Small intestine (tissue), 7 donors: ENCODE results near the gene ZBED4. TPM values are rescaled to one million over a fixed set of nuclear protein-coding genes. Genes with fewer than 3 reads are reported as not detected.

Experiments
- DNase-seq, 2 donors: peaks; one replicate each; pipeline versions ENCODE4 v3.0.0 to v3.0.0-alpha.2; 2013
- FAIRE-seq: peaks from 2 replicates; lab custom pipeline; 2012; peaks lifted over from hg19 to GRCh38; lab: Jason Lieb, UNC
- H3K27ac ChIP-seq, 3 donors: one replicate each; pipeline ENCODE4 v1.5.1; 2013; ENCODE audit warnings: low read length in 2 of 3, mild to moderate bottlenecking in 2 of 3, control low read depth in 1 of 3, inconsistent platforms in 1 of 3, low read depth in 1 of 3, moderate library complexity in 1 of 3
- H3K27me3 ChIP-seq, 3 donors: one replicate each; pipeline ENCODE4 v1.6.1; 2013; ENCODE audit warnings: low read length in 3 of 3, inconsistent platforms in 1 of 3; ENCODE audit not compliant: control insufficient read depth in 3 of 3, insufficient read depth in 3 of 3
- H3K36me3 ChIP-seq, 3 donors: one replicate each; pipeline ENCODE4 v1.6.1; 2013; ENCODE audit warnings: low read length in 3 of 3, inconsistent platforms in 1 of 3, low read depth in 1 of 3, mild to moderate bottlenecking in 1 of 3, moderate library complexity in 1 of 3; ENCODE audit not compliant: control insufficient read depth in 3 of 3, insufficient read depth in 2 of 3
- H3K4me1 ChIP-seq, 3 donors: one replicate each; pipeline ENCODE4 v1.6.1; 2013; ENCODE audit warnings: low read length in 2 of 3, inconsistent platforms in 1 of 3, low read depth in 1 of 3, mild to moderate bottlenecking in 1 of 3, moderate library complexity in 1 of 3; ENCODE audit not compliant: control insufficient read depth in 3 of 3, insufficient read depth in 2 of 3
- H3K4me3 ChIP-seq, 3 donors: one replicate each; pipeline ENCODE4 v1.5.1; 2013; ENCODE audit warnings: low read length in 3 of 3, control low read depth in 1 of 3, inconsistent platforms in 1 of 3, low read depth in 1 of 3, mild to moderate bottlenecking in 1 of 3, moderate library complexity in 1 of 3
- H3K9me3 ChIP-seq, 2 donors: one replicate each; pipeline ENCODE4 v1.6.1; 2013; ENCODE audit warnings: low read depth in 1 of 2, low read length in 1 of 2; ENCODE audit not compliant: control insufficient read depth in 2 of 2, insufficient read depth in 1 of 2
- WGBS, 3 donors: extraction: QIAGEN DNeasy Blood & Tissue Kit; methylation state at CpG; one replicate each; pipeline ENCODE4 v1.1.7; 2013; 5-methylcytosine and 5-hydroxymethylcytosine counted together
- polyA plus RNA-seq, 4 donors: library from polyadenylated mRNA; stranded (reverse) in 3 of 4; unstranded in 1 of 4; fragments of 200-250 nt in 3 of 4; fragments of 120-200 nt in 1 of 4; gene quantifications; one replicate each; pipeline versions ENCODE4 v1.2.1 to v1.2.3, GENCODE V29; 2013
- donor health status: healthy with polysubstance abuse.
- donor health status: control.
- donor health status: control.
- donor health status: Bipolar disorder and iron deficiency.
- donor health status: healthy.

Gene ZBED4
- polyA plus RNA-seq, 4 donors, result 3.2 to 12.4 (median 5.6) TPM

DNA sequence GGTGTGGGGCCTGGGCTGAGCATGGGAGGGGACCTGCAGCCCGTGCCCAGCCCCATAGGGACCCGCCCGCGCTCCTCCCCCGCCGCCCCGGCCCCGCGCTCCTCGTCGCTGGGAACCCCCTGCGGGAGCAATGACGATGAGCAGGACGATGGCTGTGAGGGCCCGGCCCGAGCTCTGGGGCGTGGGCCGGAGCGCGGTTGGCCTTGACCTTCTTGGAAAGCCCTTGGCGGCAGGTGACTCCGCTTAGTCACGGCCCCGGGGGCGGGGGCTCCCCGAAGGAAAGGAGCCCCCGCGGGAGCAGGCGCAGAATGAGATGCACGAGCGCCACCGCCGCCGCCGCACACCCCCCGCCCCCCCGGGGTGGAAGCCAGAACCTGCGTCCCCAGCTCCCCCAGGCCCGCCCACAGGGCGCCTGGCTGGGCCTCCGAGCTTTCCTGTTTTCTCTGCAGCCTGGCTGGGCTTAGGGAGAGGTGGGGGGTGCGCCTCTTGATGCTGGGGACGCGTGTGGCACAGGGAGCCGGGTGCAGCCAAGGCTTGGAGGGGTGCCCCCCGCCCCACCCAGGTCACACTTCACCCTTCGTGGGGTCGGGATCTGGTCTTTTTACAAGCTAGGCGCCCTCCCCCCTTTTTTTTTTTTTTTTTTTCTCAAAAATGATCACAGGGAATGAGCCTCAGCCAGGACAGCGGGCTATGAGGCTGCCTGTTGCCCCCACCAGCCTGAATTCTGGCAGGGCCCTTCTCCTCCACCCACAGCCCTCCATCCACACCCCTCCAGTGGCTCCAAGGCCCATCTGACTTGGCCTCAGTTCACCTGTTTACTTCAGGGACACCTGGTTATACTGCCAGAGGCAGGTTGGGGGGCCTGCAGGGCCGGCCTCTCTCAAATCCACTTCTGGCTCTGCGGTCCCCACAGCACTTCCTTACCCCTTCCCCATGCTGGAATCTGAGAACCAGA is 82.7 kb downstream of the ZBED4 start:
- Histone ChIP-seq H3K9me3 (no peaks in the 10 kb centered on the region), H3K4me3 (peak overlapping the region; percentile 16 to 39 (median 28)), H3K4me1 (peaks cover 0 to 13% (median 3%) of the 10 kb centered on the region in 3 donors), H3K36me3 (no peaks in the 10 kb centered on the region), H3K27ac (peak overlapping the region; percentile 16 to 76 (median 21)), H3K27me3 (no peaks in the 10 kb centered on the region)
- DNase-seq (peak; percentile 68 to 86), FAIRE-seq (no peak)
- WGBS, 3 donors, result 5 to 12% (median 8%) methylated on average over 23 to 52 of the region's 52 CpGs

DNA sequence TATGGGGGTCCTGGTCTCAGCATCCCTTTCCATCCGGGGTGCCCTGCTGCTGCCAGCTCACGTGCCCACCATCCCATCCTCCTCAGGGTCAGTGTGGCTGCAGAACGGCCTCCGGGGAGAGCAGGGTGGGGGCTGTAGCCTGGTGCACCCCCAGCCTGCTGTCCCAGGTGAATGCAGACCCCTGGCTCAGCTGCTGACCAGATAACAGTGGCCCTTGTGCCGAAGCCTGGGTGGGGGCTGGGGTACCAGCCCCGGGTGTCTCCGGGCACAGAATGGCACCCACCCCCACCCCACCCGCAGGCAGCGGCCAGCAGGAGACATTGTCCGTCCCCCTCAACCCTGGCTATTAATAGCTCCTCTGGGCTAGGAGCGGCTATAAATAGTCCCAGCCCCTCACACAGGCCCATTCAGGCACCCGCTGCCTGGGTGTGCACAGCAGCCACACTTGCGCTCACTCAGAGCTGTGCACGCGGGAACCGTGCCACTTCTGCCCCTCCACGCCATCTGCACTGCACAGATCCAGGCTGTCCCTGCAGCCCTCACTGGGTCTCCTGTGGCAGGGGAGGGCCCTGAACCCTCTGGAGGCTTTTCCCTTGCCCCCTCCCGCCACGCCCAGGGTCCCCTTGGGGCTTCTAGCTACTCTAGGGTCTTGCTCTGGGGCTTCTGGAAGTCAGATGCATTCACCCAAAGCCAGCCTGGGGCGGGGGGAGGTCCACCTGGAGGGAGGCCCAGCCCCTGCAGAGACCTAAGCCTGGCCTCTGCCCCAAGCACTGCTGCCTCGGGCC is 83.5 kb downstream of the ZBED4 start:
- FAIRE-seq (no peak), DNase-seq (no peak)
- peak overlapping the region in 2 of 3 donors; percentile 21 to 77 for H3K27ac ChIP-seq
- H3K4me3 ChIP-seq, result no peak overlapping the region
- H3K9me3 ChIP-seq, result no peaks in the 10 kb centered on the region
- no peaks in the 10 kb centered on the region for H3K36me3 ChIP-seq
- 64 to 82% (median 79%) methylated on average over 20 to 21 of the region's 21 CpGs for WGBS, 3 donors
- H3K4me1 ChIP-seq, result peaks cover 0 to 13% (median 3%) of the 10 kb centered on the region in 3 donors
- no peaks in the 10 kb centered on the region for H3K27me3 ChIP-seq

DNA sequence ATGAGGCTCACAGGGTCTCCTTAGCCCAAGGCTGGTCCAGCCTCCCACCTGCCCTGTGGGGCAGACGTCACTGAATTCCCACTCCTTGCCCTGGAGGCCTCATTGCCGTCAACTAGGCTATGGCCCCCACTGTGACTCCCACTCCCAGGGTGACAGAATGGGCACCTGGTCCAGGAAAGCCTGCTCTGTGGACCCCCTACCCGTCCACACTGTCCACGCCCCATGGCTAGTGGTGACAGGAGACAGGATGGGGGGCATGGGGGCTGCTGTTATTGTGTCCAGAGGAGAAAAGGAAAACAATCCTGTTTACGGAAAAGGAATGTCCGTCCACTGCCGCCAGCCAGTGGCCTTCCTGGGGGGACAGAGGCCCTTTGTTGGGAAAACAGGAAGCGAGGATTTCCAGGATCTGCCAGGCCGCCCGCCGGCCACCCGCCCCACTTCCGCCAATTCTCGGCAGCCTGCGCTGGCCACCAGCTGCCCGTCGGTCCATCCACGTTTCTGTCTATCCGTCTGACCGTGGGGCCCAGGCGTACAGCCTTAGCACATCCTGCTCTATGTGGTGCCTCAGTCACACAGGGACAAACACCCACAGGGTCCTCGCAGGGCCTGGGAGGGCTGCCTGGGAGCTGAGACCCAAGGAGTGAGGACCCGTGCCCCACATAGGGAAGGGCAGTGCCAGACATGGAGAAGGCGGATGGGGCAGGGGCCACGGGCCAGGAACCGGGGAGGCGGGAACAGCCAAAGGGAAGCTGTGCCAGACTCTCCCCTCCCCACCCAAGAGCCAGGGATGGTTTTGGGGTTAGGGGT is 84.3 kb downstream of the ZBED4 start:
- no peak for FAIRE-seq
- no peaks in the 10 kb centered on the region for H3K36me3 ChIP-seq
- H3K4me1 ChIP-seq, result peaks cover 0 to 13% (median 3%) of the 10 kb centered on the region in 3 donors
- H3K27ac ChIP-seq, result peak overlapping the region in 2 of 3 donors; percentile 22 to 77
- WGBS, 3 donors, result 80 to 91% (median 89%) methylated on average over 27 of the region's 27 CpGs
- H3K9me3 ChIP-seq, result no peaks in the 10 kb centered on the region
- H3K27me3 ChIP-seq, result no peaks in the 10 kb centered on the region
- no peak overlapping the region for H3K4me3 ChIP-seq
- no peak for DNase-seq

DNA sequence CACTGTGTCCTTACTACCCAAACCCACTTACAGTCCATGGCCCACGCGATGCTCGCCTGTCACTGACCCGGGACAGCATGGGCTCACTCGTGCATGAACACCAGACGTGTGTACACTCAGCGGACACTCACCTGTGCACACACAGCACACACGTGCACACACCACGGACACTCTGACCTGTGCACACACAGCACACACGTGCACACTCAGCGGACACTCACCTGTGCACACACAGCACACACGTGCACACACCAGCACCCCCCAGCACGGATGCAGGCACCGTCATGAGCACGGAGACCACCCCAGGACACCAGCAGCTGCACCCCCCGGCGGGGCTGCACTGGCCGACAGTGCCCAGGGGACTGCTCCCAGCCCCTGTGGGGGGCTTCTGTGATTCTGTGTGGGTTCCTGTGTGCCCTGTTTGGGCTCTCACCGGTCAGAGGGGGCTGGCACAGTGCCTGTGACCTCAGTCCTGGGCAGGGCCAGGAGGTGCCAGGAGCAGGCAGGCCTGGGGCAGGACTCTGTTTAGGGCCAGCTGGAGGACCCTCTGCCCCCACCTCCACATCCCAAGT is 85.0 kb downstream of the ZBED4 start:
- Histone ChIP-seq H3K27me3 (no peaks in the 10 kb centered on the region), H3K9me3 (no peaks in the 10 kb centered on the region), H3K4me3 (no peak overlapping the region), H3K4me1 (peaks cover 0 to 13% (median 3%) of the 10 kb centered on the region in 3 donors), H3K27ac (peak overlapping the region in 1 of 3 donors; percentile 77), H3K36me3 (no peaks in the 10 kb centered on the region)
- 84 to 92% (median 84%) methylated on average over 19 of the region's 19 CpGs for WGBS, 3 donors
- DNase-seq, result no peak
- no peak for FAIRE-seq

Other genes starting within 250 kb of the ZBED4 start
- 10 to 100 TPM; 18.5 to 33.2 (median 23.9) TPM for gene BRD1, start 26.0 kb upstream of the ZBED4 start, polyA plus RNA-seq
- gene ALG12, start 64.6 kb downstream of the ZBED4 start, polyA plus RNA-seq, result 10 to 100 TPM in 2 of 4 donors, 1 to 10 TPM in 2; 9.4 to 31.6 (median 12.4) TPM
- 100 to 1,000 TPM in 1 of 4 donors, 10 to 100 TPM in 3; 11.9 to 107 (median 21.8) TPM for gene CRELD2, start 64.8 kb downstream of the ZBED4 start, polyA plus RNA-seq
- 10 to 100 TPM; 35.7 to 72.2 (median 45.9) TPM for gene PIM3, start 106.9 kb downstream of the ZBED4 start, polyA plus RNA-seq
- gene IL17REL, start 158.9 kb downstream of the ZBED4 start, polyA plus RNA-seq, result under 1 TPM in 3 of 4 donors, not detected in 1; 0.27 to 0.65 (median 0.49) TPM
- not detected for gene TTLL8, start 204.5 kb downstream of the ZBED4 start, polyA plus RNA-seq
- under 1 TPM in 2 of 4 donors, not detected in 2; 0.03 to 0.32 TPM for gene MLC1, start 231.6 kb downstream of the ZBED4 start, polyA plus RNA-seq
- gene MOV10L1, start 236.2 kb downstream of the ZBED4 start, polyA plus RNA-seq, result 1 to 10 TPM in 1 of 4 donors, under 1 TPM in 1, not detected in 2; 0.19 to 2.1 TPM